Adrenal gland (tissue), 19 donors: ENCODE measurements around the gene PATE2. TPM values are rescaled to one million over a fixed set of nuclear protein-coding genes. Genes with fewer than 3 reads are reported as not detected.

Source experiments
- DNase-seq, 7 donors: peaks; one replicate each; pipeline ENCODE4 v3.0.0-alpha.2; 2019 to 2020
- H3K27ac ChIP-seq, 5 donors: fragments of 200-600 bp; sonication (generic) in 4 of 5; 1 replicate in 3 of 5; 2 replicates in 2 of 5; pipeline versions ENCODE4 v1.5.1 to v1.8.0; 2016 to 2020; ENCODE audit warnings: mild to moderate bottlenecking in 1 of 5
- H3K27me3 ChIP-seq: fragments of 200-600 bp; 2 replicates; pipeline ENCODE4 v1.8.0; 2021
- H3K36me3 ChIP-seq, 2 donors: fragments of 200-600 bp; replicated peaks in 1 of 2; 1 replicate in 1 of 2; 2 replicates in 1 of 2; pipeline versions ENCODE4 v1.5.1 to v1.8.0; 2018 to 2022
- H3K4me1 ChIP-seq, 2 donors: fragments of 200-600 bp; replicated peaks in 1 of 2; 1 replicate in 1 of 2; 2 replicates in 1 of 2; pipeline versions ENCODE4 v1.5.1 to v1.8.0; 2018 to 2021
- H3K4me3 ChIP-seq, 4 donors: fragments of 200-600 bp; sonication (generic) in 3 of 4; one replicate each; pipeline ENCODE4 v1.5.1; 2016 to 2018
- H3K9me3 ChIP-seq, 3 donors: fragments of 200-600 bp; sonication (generic) in 1 of 3; replicated peaks in 1 of 3; 1 replicate in 2 of 3; 2 replicates in 1 of 3; pipeline versions ENCODE4 v1.5.1 to v1.8.0; 2016 to 2021
- CTCF ChIP-seq, 6 experiments: fragments of 450-650 bp in 4 of 6; fragments of 200-600 bp in 2 of 6; sonication (generic) in 1 of 6; IDR thresholded peaks; 1 replicate in 5 of 6; 2 replicates in 1 of 6; pipeline versions ENCODE4 v1.5.1 to v1.8.0; 2016 to 2021; ENCODE audit warnings: antibody characterized with exemption in 6 of 6, mild to moderate bottlenecking in 2 of 6, moderate library complexity in 1 of 6
- POLR2A ChIP-seq, 2 donors: fragments of 450-650 bp; IDR thresholded peaks; one replicate each; pipeline ENCODE4 v1.6.1; 2017; ENCODE audit warnings: antibody characterized with exemption in 2 of 2, mild to moderate bottlenecking in 2 of 2, moderate library complexity in 1 of 2
- WGBS, 4 donors: extraction: QIAGEN DNeasy Blood & Tissue Kit in 2 of 4; methylation state at CpG; one replicate each; pipeline versions ENCODE4 v1.1.5 to v1.1.7; 2013 to 2017; 5-methylcytosine and 5-hydroxymethylcytosine counted together
- intact Hi-C, 2 donors: fragments of 100-400 bp; cut with DNase I; formaldehyde crosslinking; loops; one replicate each; pipeline versions ENCODE4 v1.14.1 to v1.15.0; 2022 to 2023
- long read RNA-seq, 10 donors: library from polyadenylated mRNA in 3 of 10; unstranded in 2 of 10; stranded (forward) in 1 of 10; transcript quantifications; one replicate each; pipeline ENCODE4 v2.0.0 and lab custom pipeline, GENCODE V29; 2021 to 2026
- polyA plus RNA-seq, 3 donors: library from polyadenylated mRNA; stranded (reverse); fragments of 200-250 nt in 2 of 3; fragments of 350-450 nt in 1 of 3; fragmentation: Illumina TruSeq in 1 of 3; extraction: RNeasy Lipid Tissue Mini Kit (QIAGEN cat#74804) in 1 of 3; gene quantifications; one replicate each; pipeline ENCODE4 v1.2.3, GENCODE V29; 2013 to 2014
- total RNA-seq, 9 donors: library from RNA; depleted of rRNA in 4 of 9; stranded (reverse); fragments of >200 nt in 4 of 9; fragments of 120-200 nt in 1 of 9; fragmentation: NEBNext Ultra II Directional in 1 of 9; extraction: Animal tissue kit (Norgen Biotek cat#: 25700) in 1 of 9; gene quantifications; one replicate each; pipeline versions ENCODE4 v1.1.0 to v1.2.4, GENCODE V29; 2013 to 2023
- donor health status: healthy with polysubstance abuse.
- donor health status: Bipolar disorder and iron deficiency.
- donor health status: DM: yes; HTN: yes; CAD: no.
- donor health status: DM: no; HTN: no; CAD: no.
- donor health status: DM: no; HTN: no; CAD: no.
- donor health status: DM: yes; HTN: yes; CAD: no.

PATE2 gene
- under 1 TPM in 2 of 9 donors, not detected in 7; 0.39 to 0.44 TPM for total RNA-seq
- not detected for polyA plus RNA-seq
- long read RNA-seq, donor 1 = 0 reads
- long read RNA-seq, donor 2 = 0 reads
- long read RNA-seq, donor 3 = 0 reads
- long read RNA-seq, donor 4 = 0 reads
- long read RNA-seq, donor 5 = 0 reads
- long read RNA-seq, donor 6 = 0 reads
- long read RNA-seq, donor 7 = 0 reads
- long read RNA-seq, donor 8 = 0 reads
- long read RNA-seq, donor 9 = 0 reads
- long read RNA-seq, donor 10 = 0 reads

GRCh38 chr11:125778728-125779127 lies at the start of gene PATE2:
TSS of gene PATE2 (minus strand) at chr11:125778828. CDS start at chr11:125778773, 55 bp downstream.
- no peaks in the 10 kb centered on the region for H3K4me1 ChIP-seq
- H3K36me3 ChIP-seq = no peaks in the 10 kb centered on the region
- no peak within 1 kb of the TSS for H3K4me3 ChIP-seq
- H3K9me3 ChIP-seq = no peaks in the 10 kb centered on the region
- intact Hi-C loops = no loop called here
- TF ChIP-seq POLR2A (IDR thresholded peaks at IDR 0.05) = no peak
- no peak for TF ChIP-seq CTCF (IDR thresholded peaks at IDR 0.05)
- DNase-seq = no peak
- H3K27ac ChIP-seq = no peak within 1 kb of the TSS
- no peaks in the 10 kb centered on the region for H3K27me3 ChIP-seq

GRCh38 chr11:125807909-125808308 lies 29.3 kb upstream of the PATE2 start:
- no peaks in the 10 kb centered on the region for H3K4me1 ChIP-seq
- H3K27ac ChIP-seq = no peak overlapping the region
- no peaks in the 10 kb centered on the region for H3K36me3 ChIP-seq
- DNase-seq = no peak
- TF ChIP-seq POLR2A (IDR thresholded peaks at IDR 0.05) (no peak), CTCF (IDR thresholded peaks at IDR 0.05) (no peak)
- intact Hi-C loops = no loop called here
- peaks cover 0 to 6% (median 1%) of the 10 kb centered on the region in 3 donors for H3K9me3 ChIP-seq
- H3K4me3 ChIP-seq = no peak overlapping the region
- 94 to 100% (median 98%) methylated on average over 1 of the region's 1 CpG for WGBS, 4 donors
- no peaks in the 10 kb centered on the region for H3K27me3 ChIP-seq

- TF ChIP-seq CTCF (IDR thresholded peaks at IDR 0.05) (no peak), POLR2A (IDR thresholded peaks at IDR 0.05) (no peak)
- Histone ChIP-seq H3K4me1 (no peaks in the 10 kb centered on the region), H3K9me3 (peaks cover 0 to 17% (median 11%) of the 10 kb centered on the region in 3 donors), H3K27me3 (no peaks in the 10 kb centered on the region), H3K4me3 (no peak overlapping the region), H3K27ac (no peak overlapping the region), H3K36me3 (no peaks in the 10 kb centered on the region)
- WGBS, 4 donors = 0 to 93% (median 66%) methylated on average over 1 of the region's 1 CpG
- DNase-seq = no peak
- intact Hi-C loops = no loop called here
Observed at GRCh38 chr11:125802387-125802786, 23.8 kb upstream of the PATE2 start.

GRCh38 chr11:125799808-125800207 lies 21.2 kb upstream of the PATE2 start:
- Histone ChIP-seq H3K4me3 (no peak overlapping the region), H3K27me3 (no peaks in the 10 kb centered on the region), H3K9me3 (peaks cover 0 to 17% (median 11%) of the 10 kb centered on the region in 3 donors), H3K4me1 (no peaks in the 10 kb centered on the region), H3K36me3 (no peaks in the 10 kb centered on the region), H3K27ac (no peak overlapping the region)
- intact Hi-C loops = no loop called here
- 39 to 77% (median 63%) methylated on average over 2 of the region's 2 CpGs for WGBS, 4 donors
- no peak for TF ChIP-seq POLR2A (IDR thresholded peaks at IDR 0.05)
- no peak for TF ChIP-seq CTCF (IDR thresholded peaks at IDR 0.05)
- DNase-seq = no peak
